Fibroblast of lung (primary cell): ENCODE data around the gene MAP4K1.
"Not testable (repeated sequence)": the region's sequence is repeated elsewhere in the genome, so short reads cannot be mapped to it uniquely, and the experiment has no call there.

Source experiments
- CTCF ChIP-seq, 2 donors: IDR thresholded peaks in 1 of 2; conservative IDR thresholded peaks in 1 of 2; 1 replicate in 1 of 2; 2 replicates in 1 of 2; pipeline ENCODE4 v1.5.1; 2011 to 2012; ENCODE audit warnings: low read length in 2 of 2, control low read depth in 1 of 2, inconsistent platforms in 1 of 2, low read depth in 1 of 2, mild to moderate bottlenecking in 1 of 2
- EZH2 ChIP-seq: IDR thresholded peaks from 2 replicates; pipeline ENCODE4 v1.5.1; 2012; ENCODE audit warnings: low read length, control low read depth, mild to moderate bottlenecking; ENCODE audit errors: missing control alignments

GRCh38 chr19:38602856-38603255 lies 14.9 kb downstream of the MAP4K1 start:
- not testable (repeated sequence) for TF ChIP-seq CTCF (conservative IDR thresholded peaks at IDR 0.05 in 1 of 2, IDR thresholded peaks at IDR 0.05 in 1 of 2; ENCODE audit: low read depth in 1 of 2, low read length in 2 of 2); EZH2
